Measurements from ENCODE around the gene FZD2.
"Not testable (repeated sequence)": the region's sequence is repeated elsewhere in the genome, so short reads cannot be mapped to it uniquely, and the experiment has no call there.

FZD2 gene

DNA sequence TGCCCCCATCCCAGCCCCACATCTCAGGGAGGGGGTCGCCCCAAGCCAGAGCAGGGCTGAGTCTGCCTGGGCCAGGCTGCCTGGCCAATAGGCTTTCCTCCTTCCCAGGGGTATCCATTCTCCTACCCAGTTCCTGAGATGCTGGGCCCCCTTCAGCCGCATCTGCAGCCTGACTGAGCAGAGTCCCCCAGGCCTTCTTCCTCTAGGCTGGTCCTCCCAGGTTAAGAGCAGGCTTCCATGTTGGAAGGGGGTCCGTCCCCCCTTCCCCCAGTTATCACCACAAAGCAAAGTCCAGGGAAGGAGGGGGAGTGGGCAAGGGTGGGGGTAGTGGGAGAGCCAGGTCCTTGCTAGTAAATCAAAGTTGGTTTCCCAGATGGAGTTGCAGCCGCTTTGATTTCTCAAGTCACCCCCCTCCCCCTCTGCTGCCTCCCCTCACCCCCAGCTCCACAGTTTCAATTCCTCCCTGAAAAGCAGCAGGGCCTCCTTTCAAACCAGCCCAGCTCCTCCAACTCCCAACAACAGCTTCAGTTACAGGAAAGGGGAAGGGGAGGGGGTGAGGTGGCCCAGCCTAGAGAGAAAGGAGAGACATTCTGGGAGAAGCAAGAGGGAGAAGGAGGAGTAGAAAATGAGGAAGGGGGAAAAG is 9.5 kb upstream of the FZD2 start:
- no peak for FAIRE-seq

DNA sequence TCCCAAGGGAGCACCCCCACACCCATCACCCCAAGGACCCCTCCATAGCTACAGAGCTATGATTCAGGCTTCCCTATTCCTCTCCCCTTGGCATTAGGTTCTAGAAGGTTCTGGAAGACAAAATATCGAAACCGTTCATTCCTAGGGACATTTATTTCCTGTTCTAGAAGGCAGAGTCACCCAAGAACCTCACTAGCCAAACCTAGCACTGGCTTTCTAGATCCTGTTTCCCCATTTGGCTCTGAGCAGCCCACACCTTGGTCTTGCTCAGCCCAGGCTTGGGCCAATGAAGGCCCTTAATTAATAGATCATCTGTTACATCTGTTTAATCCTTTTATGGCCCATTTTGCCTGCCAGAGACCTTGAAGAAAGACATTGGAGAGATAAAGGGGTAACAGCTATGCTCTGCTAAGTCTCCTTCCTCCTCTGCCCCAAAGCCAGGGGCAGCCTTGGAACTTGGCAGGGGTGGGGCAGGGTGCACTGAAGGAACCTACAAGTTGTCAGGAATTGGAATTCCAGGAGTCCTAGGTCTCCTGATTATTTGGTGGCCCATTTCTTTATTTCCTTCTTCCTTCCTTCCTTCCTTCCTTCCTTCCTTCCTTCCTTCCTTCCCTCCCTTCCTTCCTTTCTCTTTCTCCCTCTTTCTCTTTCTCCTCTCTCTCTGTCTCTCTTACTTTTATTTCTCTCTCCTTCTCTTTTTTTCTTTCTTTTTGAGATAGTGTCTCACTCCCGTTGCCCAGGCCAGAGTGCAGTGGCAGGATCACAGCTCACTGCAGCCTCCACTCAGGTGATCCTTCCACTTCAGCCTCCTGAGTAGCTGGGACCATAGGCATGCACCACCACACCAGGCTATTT is 8.7 kb upstream of the FZD2 start:
- no peak for FAIRE-seq

DNA sequence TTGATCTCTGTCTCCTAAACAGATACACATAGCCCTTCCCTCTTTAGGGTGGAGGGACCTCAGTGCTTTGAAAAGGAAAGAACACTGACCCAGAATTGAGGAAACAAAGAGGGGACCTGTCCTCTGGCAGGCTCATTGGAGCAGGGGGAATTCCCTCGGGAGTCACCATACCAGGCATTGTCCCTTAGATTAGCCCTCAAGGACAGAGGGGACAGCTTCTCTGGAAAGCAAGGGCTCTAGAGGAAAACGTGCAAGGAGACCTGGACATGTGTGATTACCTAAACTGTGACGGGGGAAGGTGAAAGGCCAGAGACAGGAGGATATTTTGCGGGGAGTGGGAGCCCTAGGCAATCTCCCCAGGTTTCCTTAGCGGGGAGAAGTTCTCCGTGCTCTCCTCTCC is 7.6 kb upstream of the FZD2 start:
- FAIRE-seq = no peak

DNA sequence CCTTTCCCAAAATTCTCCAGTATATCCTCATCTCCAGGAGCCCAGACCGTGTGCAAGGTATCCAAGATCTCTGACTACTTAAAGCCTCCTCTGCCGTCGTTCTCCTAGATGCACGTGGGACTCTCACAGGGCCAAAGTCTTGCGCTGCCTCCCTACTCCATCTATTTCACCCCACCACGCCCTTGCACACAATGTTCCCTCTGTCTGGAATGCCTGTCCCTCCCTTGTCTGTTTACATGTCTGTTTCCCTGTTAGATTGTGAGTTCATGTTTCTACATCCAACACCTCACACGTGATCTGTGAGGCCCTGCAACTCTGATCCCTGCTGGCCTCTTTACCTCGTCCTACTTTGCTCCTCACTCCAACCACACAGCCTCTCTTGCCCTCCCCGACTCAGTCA is 4.9 kb upstream of the FZD2 start:
- FAIRE-seq = no peak

DNA sequence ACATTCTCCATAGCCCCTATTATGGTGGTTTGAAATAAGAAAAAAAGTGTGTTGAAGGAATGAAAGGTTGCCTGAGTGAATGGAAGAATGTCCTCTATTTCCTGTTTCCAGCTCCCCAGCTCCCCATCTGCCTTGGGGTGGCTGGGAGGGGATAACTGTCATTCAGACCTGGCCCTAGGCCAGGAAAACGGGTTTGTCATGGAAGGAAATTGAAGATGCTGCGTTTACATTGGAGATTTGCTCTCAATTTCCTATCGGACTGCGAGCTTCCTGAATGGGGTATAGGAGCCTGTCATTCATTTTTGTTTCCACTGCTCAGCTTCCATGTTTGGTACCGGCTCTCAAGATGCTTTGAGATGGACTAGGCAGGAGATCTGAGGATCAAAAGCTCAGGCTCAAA is 2.2 kb upstream of the FZD2 start:
- FAIRE-seq = no peak

DNA sequence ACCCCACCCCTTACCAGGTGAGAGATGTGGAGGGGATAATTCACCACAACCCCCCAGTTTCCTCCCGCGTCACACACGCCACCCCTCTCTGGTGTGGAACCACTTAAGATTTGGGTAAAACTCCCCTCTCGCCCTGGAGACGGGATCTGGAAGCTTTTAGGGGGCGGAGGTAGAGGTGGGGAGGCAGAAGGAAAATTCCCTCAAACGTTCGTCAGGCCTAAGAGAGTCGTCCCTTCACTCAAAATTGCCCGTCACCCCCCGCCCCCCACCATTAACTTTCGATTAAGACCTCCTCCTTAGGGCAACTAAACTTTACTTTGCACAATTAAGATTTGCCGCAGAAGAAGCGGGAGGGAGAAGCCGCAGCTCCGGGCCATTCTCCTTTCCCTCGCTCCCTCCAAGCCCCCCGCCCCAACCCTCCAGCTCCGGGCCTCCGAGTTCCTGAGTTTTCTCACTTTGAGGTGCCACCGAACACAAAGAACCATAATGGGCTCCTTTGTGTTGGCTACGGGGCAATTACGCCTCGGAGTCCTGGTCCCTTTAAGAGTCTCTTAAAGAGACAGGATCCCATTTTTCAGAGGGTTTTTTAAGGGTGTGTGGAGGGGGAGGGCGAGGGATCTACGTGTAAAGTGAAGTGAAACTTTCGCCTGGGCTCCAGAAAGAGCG is 985 bp upstream of the FZD2 start:
- FAIRE-seq = no peak

DNA sequence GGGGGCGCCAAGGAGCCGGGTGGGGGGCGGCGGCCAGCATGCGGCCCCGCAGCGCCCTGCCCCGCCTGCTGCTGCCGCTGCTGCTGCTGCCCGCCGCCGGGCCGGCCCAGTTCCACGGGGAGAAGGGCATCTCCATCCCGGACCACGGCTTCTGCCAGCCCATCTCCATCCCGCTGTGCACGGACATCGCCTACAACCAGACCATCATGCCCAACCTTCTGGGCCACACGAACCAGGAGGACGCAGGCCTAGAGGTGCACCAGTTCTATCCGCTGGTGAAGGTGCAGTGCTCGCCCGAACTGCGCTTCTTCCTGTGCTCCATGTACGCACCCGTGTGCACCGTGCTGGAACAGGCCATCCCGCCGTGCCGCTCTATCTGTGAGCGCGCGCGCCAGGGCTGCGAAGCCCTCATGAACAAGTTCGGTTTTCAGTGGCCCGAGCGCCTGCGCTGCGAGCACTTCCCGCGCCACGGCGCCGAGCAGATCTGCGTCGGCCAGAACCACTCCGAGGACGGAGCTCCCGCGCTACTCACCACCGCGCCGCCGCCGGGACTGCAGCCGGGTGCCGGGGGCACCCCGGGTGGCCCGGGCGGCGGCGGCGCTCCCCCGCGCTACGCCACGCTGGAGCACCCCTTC is 484 bp downstream of the FZD2 start:
- FAIRE-seq = no peak

DNA sequence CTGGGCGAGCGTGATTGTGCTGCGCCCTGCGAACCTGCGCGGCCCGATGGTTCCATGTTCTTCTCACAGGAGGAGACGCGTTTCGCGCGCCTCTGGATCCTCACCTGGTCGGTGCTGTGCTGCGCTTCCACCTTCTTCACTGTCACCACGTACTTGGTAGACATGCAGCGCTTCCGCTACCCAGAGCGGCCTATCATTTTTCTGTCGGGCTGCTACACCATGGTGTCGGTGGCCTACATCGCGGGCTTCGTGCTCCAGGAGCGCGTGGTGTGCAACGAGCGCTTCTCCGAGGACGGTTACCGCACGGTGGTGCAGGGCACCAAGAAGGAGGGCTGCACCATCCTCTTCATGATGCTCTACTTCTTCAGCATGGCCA is 1.0 kb downstream of the FZD2 start:
- no peak for FAIRE-seq

DNA sequence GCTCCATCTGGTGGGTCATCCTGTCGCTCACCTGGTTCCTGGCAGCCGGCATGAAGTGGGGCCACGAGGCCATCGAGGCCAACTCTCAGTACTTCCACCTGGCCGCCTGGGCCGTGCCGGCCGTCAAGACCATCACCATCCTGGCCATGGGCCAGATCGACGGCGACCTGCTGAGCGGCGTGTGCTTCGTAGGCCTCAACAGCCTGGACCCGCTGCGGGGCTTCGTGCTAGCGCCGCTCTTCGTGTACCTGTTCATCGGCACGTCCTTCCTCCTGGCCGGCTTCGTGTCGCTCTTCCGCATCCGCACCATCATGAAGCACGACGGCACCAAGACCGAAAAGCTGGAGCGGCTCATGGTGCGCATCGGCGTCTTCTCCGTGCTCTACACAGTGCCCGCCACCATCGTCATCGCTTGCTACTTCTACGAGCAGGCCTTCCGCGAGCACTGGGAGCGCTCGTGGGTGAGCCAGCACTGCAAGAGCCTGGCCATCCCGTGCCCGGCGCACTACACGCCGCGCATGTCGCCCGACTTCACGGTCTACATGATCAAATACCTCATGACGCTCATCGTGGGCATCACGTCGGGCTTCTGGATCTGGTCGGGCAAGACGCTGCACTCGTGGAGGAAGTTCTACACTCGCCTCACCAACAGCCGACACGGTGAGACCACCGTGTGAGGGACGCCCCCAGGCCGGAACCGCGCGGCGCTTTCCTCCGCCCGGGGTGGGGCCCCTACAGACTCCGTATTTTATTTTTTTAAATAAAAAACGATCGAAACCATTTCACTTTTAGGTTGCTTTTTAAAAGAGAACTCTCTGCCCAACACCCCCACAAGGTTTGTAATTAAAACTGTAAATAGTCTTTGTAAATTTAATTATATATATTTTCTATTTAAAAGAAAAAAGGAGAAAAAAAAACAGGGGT is 1.7 kb downstream of the FZD2 start:
- FAIRE-seq = no peak

DNA sequence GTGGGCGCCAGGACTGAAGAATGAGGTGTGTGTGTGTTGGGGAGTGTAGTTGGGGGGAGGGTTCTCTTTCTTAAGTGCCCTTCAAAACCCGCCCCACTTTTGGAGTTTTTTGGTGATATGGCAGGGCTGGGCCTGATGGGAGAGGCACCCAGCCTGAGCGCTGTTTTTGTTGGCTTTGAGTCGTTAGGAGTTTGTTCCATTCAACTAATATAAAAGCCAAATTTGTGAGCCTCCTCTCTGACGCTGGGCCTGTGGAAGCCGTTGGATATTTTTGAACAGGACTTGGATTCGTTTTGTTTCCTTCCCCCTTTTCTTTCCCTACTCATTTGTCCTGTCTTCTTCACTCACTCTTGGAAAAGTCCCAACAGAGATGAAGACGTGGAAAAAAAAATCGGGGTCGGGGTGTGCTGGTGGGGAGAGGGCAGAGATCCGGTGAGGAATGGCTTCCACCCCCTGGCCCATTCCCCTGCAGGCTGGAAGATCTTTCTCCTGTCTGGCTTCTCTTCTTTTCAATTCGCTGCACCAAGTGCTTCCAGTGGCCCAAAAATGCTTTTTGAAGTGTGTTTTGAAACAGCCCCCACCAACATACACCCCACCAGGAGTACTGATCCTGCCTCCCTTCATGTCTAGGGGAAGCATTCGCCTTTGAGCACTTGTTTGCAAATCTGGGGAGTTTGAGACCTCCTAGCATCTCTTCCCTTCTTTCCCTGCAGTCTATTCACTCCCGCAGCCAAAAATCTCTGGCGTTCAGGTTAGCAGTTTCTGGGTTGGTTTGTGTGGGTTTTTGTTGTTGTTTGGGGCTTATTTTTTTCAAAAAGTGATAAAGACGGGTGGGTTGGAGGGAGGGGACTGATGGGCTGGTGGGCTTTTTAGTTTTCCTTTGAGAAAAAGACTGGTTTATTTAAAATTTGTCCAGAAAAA is 2.6 kb downstream of the FZD2 start:
- no peak for FAIRE-seq

DNA sequence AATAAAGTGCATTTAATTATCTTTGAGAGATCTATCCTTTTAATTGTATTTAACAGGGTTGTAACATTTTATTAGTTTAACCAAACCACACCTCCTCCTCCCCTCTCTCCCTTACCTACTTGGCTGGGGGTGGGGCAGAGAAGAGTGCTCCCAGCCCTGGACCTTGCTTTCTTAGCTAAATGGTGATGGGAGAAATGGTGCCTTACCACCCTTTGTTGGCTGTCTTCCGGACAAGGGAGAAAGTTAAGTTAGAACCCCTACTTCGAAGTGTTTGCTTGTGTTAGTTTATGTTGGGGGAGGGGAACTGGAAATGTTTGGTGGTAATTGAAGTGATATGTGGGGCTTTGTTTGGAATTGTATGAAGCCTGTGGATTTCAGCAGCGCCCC is 3.9 kb downstream of the FZD2 start:
- FAIRE-seq = no peak

DNA sequence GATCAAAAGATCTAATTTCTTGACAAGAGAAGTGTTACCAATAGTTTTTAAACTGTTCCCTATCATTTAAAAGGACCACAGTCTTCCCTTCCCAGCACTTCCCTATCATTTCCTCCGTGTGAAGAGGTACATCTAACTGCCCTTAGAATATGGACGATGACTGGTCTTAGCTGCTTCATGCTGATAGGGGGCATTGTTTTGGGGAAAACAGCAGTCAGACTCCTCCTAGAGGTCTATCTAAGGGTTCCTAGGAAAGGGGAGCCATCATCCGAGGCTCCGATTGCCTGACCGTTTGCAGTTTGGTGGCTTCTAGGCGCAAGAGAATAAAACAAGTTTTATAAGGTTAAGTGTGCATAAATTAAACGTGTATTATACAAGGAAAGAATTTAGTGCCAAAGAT is 7.1 kb downstream of the FZD2 start:
- no peak for FAIRE-seq

DNA sequence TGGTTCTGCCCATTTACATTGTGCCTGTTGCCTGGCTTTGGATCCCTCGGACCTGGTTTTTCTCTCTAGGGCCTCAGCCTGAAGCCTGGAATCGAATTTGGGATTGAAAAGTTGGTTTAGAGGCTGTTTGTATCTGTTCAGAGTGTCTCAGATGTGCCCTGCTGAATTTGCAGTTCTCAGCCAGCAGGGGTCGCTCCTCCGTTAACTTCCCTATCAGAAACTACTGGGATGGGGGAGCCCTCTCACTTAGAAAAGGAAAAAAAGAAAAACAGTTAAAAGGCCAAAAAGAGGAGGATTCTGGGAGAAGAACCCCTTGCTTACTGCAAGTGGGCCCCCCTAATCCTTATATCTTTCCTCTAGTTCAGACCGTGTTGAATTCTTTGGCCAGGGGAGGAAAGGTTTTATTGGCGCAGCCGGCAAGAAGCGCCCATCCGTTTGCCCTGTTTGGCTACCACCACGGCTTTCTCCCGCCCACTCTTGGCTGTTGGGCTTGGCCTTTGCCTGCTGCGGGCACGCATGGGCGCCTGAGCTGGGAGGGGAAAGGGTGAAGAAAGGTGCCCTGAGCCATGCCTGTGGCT is 8.7 kb downstream of the FZD2 start:
- no peak for FAIRE-seq

DNA sequence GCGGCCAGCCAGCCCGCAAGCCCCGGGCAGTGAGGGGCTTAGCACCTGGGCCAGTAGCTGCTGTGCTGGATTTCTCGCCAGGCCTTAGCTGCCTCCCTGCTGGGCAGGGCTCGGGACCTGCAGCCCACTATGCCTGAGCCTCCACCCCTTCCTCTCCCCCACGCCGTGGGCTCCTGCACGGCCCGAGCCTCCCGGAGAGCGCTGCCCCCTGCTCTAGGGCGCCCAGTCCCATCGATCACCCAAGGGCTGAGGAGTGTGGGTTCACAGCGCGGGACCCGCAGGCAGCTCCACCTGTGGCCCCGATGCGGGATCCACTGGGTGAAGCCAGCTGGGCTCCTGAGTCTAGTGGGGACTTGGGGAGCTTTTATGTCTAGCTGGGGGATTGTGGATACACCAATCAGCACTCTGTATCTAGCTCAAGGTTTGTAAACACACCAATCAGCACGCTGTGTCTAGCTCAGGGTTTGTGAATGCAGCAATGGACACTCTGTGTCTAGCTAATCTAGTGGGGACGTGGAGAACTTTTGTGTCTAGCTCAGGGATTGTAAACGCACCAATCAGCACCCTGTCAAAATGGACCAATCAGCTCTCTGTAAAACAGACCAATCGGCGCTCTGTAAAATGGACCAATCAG is 11.1 kb downstream of the FZD2 start:
- FAIRE-seq = not testable (repeated sequence)

DNA sequence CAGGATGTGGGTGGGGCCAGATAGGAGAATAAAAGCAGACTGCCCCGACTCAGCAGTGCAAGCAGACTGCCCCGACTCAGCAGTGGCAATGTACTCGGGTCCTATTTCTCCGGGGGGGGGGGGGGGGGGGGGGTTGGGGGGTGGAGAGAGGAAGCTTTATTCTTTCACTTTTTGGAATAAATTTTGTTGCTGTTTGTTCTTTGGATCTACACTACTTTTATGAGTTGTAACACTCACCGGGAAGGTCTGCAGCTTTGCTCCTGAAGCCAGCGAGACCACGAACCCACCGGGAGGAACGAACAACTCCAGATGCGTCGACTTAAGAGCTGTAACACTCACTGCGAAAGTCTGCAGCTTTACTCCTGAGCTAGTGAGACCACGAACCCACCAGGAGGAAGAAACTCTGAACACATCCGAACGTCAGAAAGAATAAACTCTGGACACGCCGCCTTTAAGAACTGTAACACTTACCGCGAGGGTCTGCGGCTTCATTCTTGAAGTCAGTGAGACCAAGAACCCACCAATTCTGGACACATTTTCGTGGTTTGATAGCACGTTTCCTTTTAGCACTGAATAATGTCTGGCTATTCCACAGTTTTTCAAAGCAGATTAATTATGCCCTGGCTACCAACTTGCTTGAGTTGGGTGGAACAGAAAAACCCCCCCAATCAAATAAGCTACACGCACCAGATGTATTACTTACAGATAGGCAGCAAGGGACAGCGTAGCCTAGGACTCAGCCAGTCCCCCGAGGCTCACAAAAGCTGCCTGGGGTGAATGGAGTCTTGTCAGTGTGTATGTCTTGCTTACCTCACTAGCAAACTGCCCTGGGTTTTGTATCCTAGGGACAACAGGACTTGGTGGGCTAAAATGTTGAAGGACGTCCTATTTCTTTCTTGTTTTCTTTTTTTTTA is 11.9 kb downstream of the FZD2 start:
- FAIRE-seq = no peak

DNA sequence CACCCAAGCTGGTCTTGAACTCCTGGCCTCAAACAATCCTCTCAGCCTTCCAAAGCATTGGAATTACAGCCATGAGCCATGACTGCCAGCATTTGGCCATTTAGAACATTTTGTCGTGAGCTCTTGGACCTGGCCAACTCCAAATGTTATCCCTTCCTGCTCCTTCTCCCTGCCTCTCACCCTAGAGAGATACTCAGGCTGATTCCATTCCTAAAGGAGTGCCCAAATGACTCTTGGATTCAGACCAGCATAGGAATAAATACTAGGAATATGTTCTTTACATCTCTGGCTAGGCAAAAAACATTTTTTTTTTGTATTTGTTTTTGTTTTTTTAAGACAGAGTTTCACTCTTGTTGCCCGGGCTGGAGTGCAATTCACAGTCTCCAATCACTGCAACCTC is 15.5 kb downstream of the FZD2 start:
- no peak for FAIRE-seq

DNA sequence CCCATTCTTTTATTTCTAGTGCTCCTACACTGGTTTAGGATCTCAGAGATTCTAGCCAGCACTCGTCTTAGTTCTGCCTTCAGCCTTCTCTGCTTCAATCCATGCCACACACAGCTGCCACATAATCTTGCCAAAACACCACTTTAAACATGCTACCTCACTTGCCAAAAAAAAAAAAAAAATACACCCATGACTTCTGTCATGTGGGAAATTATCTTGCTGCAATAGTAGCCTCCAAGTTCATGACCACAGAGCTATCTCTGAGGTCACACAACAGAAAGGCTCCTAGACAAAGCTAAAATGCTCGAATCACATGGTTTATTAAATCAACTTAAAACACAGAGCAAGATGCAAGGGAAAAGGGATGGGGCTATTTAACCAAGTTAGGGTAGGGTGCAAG is 18.1 kb downstream of the FZD2 start:
- no peak for FAIRE-seq

DNA sequence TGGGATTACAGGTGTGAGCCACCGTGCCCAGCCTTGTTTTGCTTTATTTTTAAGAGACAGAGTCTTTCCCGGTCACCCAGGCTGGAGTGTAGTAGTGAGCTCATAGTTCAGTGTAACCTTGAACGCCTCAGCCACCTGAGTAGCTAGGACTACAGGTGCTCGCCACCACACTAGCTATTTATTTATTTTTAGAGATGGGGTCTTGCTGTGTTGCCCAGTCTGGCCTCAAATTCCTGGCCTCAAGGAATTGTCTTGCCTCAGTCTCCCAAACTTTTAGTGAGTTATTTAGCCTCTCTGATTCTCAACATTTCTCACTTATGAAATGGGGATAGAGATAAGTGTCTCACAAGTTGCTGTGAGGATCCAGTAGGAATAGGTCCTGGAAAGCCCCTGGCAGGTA is 21.7 kb downstream of the FZD2 start:
- no peak for FAIRE-seq

DNA sequence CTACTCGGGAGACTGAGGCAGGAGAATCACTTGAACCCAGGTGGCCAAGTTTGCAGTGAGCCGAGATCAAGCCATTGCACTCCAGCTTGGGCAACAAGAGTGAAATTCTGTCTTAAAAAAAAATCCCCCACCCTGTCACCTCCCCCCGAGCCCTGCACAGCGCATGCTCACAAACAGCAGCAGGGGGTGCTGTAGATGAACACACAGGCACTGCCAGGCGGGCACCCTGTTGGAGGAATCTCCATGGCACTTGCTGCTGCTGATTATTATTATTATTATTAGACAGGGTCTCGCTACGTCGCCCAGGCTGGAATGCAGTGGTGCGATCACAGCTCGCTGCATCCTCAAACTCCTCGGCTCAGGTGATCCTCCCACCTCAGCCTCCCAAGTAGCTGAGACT is 24.6 kb downstream of the FZD2 start:
- no peak for FAIRE-seq
